Activated CD4-positive, CD25-positive, alpha-beta regulatory T cell treated with anti-CD3 and anti-CD28 coated beads, Interleukin-2, amount 50 U/mL, for 24 hours (primary cell): ENCODE measurements around the gene PTPRU.

Experiments
- ATAC-seq, 2 donors: fragments of 150-1000 bp; cut with Tn5 transposase; one replicate each; pipeline ENCODE4 v1.10.0; 2021; ENCODE audit warnings: mild to moderate bottlenecking in 1 of 2, moderate library complexity in 1 of 2

PTPRU gene

GRCh38 chr1:29370067-29370466, 133.7 kb downstream of the PTPRU start:
- ATAC-seq, result no peak

GRCh38 chr1:29371332-29371731, 135.0 kb downstream of the PTPRU start:
- no peak for ATAC-seq

DNA sequence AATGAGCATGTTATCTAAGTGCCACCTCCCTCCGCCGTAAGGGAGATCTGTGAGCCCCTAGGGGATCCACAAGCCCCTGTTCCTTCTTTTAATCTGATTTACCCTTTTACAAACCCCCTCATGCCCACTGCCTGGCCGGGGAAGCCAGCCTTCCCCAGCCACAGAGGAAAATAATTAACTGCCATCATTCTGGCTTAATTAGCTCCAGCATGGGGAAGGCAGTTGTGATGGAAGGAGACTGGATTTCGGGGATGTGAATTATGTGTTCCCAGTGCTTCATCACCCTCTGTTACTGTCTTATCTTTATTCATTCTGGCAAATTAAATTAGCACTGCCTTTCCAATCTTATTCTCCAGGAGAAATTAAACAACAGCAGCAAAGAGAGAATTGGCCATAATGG, 135.8 kb downstream of the PTPRU start:
- ATAC-seq, result no peak
